KOPT-K1 (cell line): ENCODE data around the gene TRNAU1AP.
"Not testable (repeated sequence)": the region's sequence is repeated elsewhere in the genome, so short reads cannot be mapped to it uniquely, and the experiment has no call there.

Experiments used
- H3K27ac ChIP-seq: fragments of 200-600 bp; sonication (generic); 2 replicates; pipeline ENCODE4 v1.5.1; 2016; ENCODE audit warnings: antibody characterized with exemption, mild to moderate bottlenecking, low read depth, low read length; ENCODE audit not compliant: poor library complexity, severe bottlenecking
- H3K36me3 ChIP-seq: fragments of 200-600 bp; sonication (generic); 2 replicates; pipeline ENCODE4 v1.5.1; 2017; ENCODE audit warnings: antibody characterized with exemption, mild to moderate bottlenecking, low read length, moderate library complexity; ENCODE audit not compliant: insufficient read depth
- H3K9me3 ChIP-seq: fragments of 200-600 bp; sonication (generic); 2 replicates; pipeline ENCODE4 v1.5.1; 2017; ENCODE audit warnings: antibody characterized with exemption, low read length, mild to moderate bottlenecking; ENCODE audit not compliant: insufficient read depth, poor library complexity, severe bottlenecking

TRNAU1AP gene

DNA sequence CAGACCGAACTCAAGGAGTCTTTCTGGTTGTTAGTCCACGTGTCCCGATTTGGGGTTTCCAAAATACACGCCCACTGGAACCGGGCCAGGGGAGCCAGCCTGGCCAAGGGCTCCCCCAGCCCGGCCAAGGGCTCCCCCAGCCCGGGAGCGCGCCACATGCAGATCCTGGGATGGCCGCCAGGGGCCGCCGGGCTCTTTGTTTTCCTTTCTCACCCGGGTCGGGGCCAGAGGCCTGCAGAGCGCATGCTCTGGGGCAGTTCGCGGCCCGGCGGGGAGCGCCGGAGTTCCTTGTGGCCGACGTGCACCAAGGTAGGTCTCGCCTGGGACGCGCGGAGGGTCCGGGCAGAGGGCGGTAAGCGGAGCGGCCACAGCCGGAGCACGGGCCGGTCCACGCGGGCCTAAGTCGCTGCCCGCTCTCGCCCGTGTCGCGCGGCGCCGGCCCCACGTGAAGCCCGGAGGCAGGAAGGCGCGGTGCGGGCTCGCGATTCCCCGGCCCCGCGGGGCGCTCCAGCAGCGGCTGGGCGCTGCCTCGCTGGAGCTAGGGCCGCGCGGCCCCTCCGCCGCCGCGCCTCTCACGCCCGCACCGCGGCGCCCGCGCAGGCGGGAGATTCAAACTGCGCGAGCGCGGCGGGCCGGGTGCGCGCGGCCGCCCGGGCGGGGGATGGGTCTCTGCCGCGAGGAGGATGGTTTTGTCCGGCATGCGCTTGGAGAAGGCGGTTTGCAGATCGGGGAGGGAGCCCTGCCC lies 34.7 kb upstream of the TRNAU1AP start:
- H3K27ac ChIP-seq: peak overlapping the region; percentile 82
- H3K36me3 ChIP-seq: peaks cover 36% of the 10 kb centered on the region
- H3K9me3 ChIP-seq: no peaks in the 10 kb centered on the region

DNA sequence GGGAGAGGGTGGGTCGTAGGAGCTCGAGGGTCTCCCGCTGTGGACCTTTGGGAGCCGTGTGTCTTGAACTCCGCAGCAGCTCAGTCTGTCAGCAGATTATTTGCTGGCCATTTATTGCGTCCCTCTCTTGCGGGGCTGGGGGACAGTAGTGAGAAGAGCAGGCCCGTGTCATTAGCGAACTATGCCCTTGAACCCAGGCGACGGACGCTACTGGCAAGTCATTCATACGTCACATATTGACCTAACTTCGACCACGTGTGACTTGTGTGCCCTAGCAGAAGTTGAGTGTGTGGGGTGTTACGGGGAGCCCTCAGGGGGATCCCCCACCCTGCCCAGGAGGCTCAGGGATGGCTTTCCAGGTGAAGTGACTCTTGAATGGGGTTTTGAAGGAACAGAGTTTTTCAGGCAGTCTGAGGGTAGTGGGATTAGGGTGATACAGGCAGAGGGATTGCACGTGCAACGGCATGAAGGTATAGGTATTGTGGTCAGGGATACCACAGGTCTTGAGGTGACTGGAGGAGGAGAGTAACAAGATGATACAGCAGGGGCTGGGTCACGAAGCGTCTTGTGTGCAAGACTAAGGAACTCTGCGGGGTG lies 34.0 kb upstream of the TRNAU1AP start:
- Histone ChIP-seq H3K27ac (peak overlapping the region; percentile 82), H3K36me3 (peaks cover 36% of the 10 kb centered on the region), H3K9me3 (no peaks in the 10 kb centered on the region)

DNA sequence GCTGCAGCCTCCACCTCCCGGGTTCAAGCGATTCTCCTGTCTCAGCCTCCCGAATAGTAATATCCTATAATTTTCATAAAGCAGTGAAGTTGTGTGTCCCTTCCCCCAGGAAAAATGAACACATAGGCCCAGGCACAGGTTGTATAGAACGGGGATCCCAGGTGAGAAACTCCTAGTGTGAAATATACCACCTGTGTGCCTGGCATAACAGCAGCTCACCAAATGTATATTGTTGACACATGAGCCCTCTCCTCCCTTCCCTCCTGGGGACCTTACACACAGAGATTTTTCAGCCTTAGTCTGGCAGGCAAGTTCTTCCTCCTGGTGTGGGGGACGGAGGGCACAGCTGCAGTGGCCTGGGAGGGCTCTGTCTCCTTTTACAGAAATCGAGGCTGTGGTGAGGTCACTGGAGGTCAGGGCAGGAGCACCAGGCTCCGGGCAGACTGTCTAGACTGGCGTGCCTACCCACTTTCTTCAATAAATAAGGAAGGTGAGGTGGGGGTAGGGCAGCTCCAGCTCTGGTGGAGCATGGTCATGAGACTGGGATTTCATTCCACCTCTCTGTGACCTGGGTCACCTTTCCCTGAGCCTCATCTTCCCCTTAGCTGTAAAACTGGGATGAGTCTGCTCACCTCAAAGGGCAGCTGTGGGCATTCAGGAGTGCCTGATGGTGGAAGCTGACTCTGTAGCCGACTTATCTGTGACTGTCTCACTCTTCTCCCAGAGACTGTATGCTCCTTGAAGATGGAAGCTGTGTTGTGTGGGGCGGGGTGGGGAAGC lies 32.7 kb upstream of the TRNAU1AP start:
- H3K36me3 ChIP-seq: peaks cover 47% of the 10 kb centered on the region
- no peaks in the 10 kb centered on the region for H3K9me3 ChIP-seq
- no peak overlapping the region for H3K27ac ChIP-seq

DNA sequence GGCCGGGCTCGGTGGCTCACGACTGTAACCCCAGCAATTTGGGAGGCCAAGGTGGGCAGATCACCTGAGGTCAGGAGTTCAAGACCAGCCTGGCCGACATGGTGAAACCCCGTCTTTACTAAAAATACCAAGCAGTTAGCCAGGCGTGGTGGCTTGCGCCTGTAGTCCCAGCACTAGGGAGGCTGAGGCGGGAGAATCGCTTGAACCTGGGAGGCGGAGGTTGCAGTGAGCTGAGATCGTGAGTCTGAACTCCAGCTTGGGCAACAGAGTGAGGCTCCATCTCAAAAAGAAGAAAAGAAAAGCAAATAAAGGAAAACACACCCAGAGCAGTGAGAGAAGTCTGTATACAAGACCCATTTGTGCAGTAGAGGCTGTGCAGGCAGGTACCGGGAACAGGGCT lies 32.1 kb upstream of the TRNAU1AP start:
- H3K36me3 ChIP-seq: peaks cover 53% of the 10 kb centered on the region
- not testable (repeated sequence) for H3K9me3 ChIP-seq, H3K27ac ChIP-seq

DNA sequence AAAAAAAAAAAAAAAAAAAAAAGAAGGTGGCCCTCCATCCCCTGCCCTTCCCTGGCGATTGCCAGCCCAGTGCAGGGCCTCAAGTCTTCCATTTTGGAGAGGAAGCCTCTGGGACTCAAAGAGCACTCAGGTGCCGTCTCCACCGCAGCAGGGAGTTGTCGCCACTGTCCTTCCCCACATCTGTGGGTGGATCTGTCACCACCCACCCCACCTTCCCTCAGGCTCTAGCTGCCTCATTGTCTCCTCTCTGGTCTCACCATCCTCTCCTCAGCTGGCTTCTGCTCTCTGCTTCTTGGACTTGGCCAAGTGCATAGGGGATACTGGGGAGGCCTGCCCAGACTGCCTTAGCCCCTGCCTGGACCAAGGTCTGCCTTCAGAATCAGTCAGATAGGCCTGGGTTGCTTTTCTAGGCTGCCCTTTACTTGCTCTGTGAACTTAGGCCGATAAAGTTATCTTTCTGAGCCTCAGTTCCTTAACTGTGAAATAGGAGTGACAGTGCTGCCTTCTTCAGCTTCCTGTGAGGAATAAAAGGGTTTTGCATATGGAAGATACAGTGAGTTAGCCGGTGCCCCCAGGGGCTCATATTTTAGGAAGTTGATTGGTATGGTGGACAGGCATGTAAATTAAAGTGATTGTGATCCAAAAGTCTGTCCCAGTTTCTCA lies 31.3 kb upstream of the TRNAU1AP start:
- Histone ChIP-seq H3K9me3 (no peaks in the 10 kb centered on the region), H3K27ac (no peak overlapping the region), H3K36me3 (peaks cover 62% of the 10 kb centered on the region)

DNA sequence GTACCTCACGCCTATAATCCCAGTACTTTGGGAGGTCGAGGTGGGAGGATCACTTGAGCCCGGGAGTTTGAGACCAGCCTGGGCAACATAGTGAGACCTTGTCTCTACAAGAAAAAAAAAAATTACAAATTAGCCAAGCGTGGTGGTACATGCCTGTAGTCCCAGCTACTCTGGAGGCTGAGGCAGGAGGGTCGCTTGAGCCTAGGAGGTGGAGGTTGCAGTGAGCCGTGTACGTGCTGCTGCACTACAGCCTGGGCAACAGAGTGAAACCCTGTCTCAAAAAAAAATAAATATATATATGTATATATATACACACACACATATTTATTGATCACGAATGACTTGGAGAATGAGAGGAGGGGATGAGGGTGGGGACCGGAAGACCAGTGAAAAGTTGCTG lies 30.3 kb upstream of the TRNAU1AP start:
- not testable (repeated sequence) for H3K9me3 ChIP-seq, H3K27ac ChIP-seq
- H3K36me3 ChIP-seq: peaks cover 71% of the 10 kb centered on the region

DNA sequence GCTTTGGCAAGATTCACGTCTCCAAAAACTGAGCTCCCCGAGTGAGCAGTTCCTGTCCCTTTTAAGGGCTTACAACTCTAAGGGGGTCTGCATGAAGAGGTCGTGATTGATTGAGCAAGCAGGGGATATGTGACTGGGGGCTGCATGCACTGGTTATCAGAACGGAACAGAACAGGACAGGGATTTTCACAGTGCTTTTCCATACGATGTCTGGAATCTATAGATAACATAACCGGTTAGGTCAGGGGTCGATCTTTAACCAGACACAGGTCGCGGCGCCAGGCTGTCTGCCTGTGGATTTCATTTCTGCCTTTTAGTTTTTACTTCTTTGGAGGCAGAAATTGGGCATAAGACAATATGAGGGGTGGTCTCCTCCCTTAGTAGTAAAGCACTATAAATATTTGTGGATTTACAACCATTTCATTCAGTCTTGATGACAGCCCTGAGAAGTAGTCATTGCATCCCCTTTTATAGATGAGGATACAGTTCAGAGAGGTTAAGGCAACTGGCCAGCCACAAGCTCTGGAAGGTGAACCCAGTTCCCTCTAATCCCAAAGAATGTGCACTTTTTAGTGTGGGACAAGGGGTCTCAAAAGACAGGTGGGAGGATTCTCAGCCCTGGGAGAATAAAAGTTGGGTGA lies 27.8 kb upstream of the TRNAU1AP start:
- peaks cover 86% of the 10 kb centered on the region for H3K36me3 ChIP-seq
- H3K9me3 ChIP-seq, H3K27ac ChIP-seq: not testable (repeated sequence)

DNA sequence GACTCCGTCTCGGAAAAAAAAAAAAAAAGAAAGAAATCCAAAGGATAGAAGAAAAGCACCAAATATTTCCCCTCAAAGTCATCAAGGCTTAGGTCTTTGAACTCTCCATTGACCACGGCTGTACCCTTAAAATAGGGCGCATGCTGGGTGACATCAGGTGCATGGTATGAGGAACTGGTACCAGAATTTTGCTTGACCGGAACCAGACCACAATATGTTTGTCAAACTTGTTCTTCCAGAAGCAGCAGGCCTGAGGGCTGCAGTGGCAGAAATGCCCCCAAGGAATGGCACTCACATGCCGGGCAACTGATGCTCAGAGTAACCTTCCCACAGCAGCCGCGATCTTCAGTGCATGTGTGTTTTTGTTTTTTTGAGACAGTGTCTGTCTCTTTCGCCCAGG lies 26.0 kb upstream of the TRNAU1AP start:
- Histone ChIP-seq H3K27ac (no peak overlapping the region), H3K9me3 (no peaks in the 10 kb centered on the region), H3K36me3 (peaks cover 88% of the 10 kb centered on the region)

- Histone ChIP-seq H3K27ac (no peak overlapping the region), H3K36me3 (peaks cover 89% of the 10 kb centered on the region), H3K9me3 (no peaks in the 10 kb centered on the region)
Observed at GRCh38 chr1:28530456-28530855, 22.4 kb upstream of the TRNAU1AP start.

- peaks cover 93% of the 10 kb centered on the region for H3K36me3 ChIP-seq
- no peak overlapping the region for H3K27ac ChIP-seq
- no peaks in the 10 kb centered on the region for H3K9me3 ChIP-seq
Observed at GRCh38 chr1:28534671-28535070, 18.2 kb upstream of the TRNAU1AP start.

DNA sequence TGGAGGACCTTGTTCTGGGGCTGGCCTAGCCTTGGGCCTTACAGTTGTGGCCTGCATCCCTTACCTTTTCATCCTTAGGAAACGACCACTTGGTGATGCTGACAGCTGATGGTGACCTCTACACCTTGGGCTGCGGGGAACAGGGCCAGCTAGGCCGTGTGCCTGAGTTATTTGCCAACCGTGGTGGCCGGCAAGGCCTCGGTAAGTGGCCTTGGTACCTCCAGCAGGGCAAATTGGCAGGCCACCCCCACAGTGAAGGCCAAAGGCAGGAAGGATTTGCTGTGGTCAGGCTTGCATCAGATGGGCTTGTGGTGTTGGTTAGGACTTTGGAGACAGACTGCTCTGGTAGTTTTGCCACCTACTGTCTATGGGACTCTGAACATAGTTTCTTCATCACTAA lies 17.7 kb upstream of the TRNAU1AP start:
- H3K27ac ChIP-seq: no peak overlapping the region
- H3K36me3 ChIP-seq: peaks cover 91% of the 10 kb centered on the region
- H3K9me3 ChIP-seq: no peaks in the 10 kb centered on the region

- peaks cover 70% of the 10 kb centered on the region for H3K36me3 ChIP-seq
- H3K27ac ChIP-seq: no peak overlapping the region
- H3K9me3 ChIP-seq: no peaks in the 10 kb centered on the region
Observed at GRCh38 chr1:28537457-28538199, 15.3 kb upstream of the TRNAU1AP start.

GRCh38 chr1:28538286-28538685 lies 14.6 kb upstream of the TRNAU1AP start:
- no peak overlapping the region for H3K27ac ChIP-seq

GRCh38 chr1:28540651-28541050 lies 12.2 kb upstream of the TRNAU1AP start:
- Histone ChIP-seq H3K9me3 (no peaks in the 10 kb centered on the region), H3K27ac (no peak overlapping the region), H3K36me3 (peaks cover 45% of the 10 kb centered on the region)

More at GRCh38 chr1:28538286-28538685, 14.6 kb upstream of the TRNAU1AP start:
- Histone ChIP-seq H3K36me3 (peaks cover 64% of the 10 kb centered on the region), H3K9me3 (no peaks in the 10 kb centered on the region)
